ENCODE results near the gene MGRN1. TPM values are rescaled to one million over a fixed set of nuclear protein-coding genes. Genes with fewer than 3 reads are reported as not detected.

Gene MGRN1
- polyA plus RNA-seq, 1 donor from 2014 or later: 35.9 TPM

GRCh38 chr16:4676831-4677230, 52.2 kb downstream of the MGRN1 start:
- H3F3A ChIP-seq (ENCODE audit: insufficient read depth, low read length, poor library complexity, severe bottlenecking): no peaks in the 10 kb centered on the region
- no peaks in the 10 kb centered on the region for H3K79me2 ChIP-seq (replicated peaks; ENCODE audit: insufficient read depth, low read length)
- no peaks in the 10 kb centered on the region for H3K36me3 ChIP-seq (ENCODE audit: insufficient read depth, low read length)
- H3K4me2 ChIP-seq (ENCODE audit: low read length): no peak overlapping the region
- no peaks in the 10 kb centered on the region for H3K27me3 ChIP-seq (ENCODE audit: insufficient read depth, low read depth, low read length)
- H2AFZ ChIP-seq (ENCODE audit: low read depth, low read length): no peak overlapping the region
- H3K4me3 ChIP-seq (ENCODE audit: low read length): no peak overlapping the region
- H3K9ac ChIP-seq (ENCODE audit: low read length): no peak overlapping the region
- no peak overlapping the region for H3K27ac ChIP-seq (ENCODE audit: low read length)
- TF ChIP-seq MXI1 (conservative IDR thresholded peaks at IDR 0.05; ENCODE audit: poor library complexity, severe bottlenecking) (no peak), SMC3 (conservative IDR thresholded peaks at IDR 0.05; ENCODE audit: poor library complexity) (no peak), CTCF (IDR thresholded peaks at IDR 0.05; ENCODE audit: poor library complexity, severe bottlenecking) (no peak), REST (IDR thresholded peaks at IDR 0.05; ENCODE audit: borderline replicate concordance) (no peak), POLR2AphosphoS5 (IDR thresholded peaks at IDR 0.05) (no peak), EZH2 (IDR thresholded peaks at IDR 0.05; ENCODE audit: borderline replicate concordance, insufficient read depth, low read length, poor library complexity, severe bottlenecking) (no peak), EP300 (conservative IDR thresholded peaks at IDR 0.05; ENCODE audit: poor library complexity, severe bottlenecking) (no peak), TAF1 (IDR thresholded peaks at IDR 0.05; ENCODE audit: low read depth) (no peak), RAD21 (conservative IDR thresholded peaks at IDR 0.05) (no peak)
- H4K20me1 ChIP-seq (ENCODE audit: insufficient read depth): no peaks in the 10 kb centered on the region
- no peaks in the 10 kb centered on the region for H3K9me2 ChIP-seq (ENCODE audit: insufficient read depth, low read length)
- no peaks in the 10 kb centered on the region for H3K9me3 ChIP-seq (ENCODE audit: low read length)

GRCh38 chr16:4677390-4677789, 52.8 kb downstream of the MGRN1 start:
- Histone ChIP-seq H3K27me3 (ENCODE audit: insufficient read depth, low read depth, low read length) (no peaks in the 10 kb centered on the region), H3K27ac (ENCODE audit: low read length) (no peak overlapping the region), H3K9me2 (ENCODE audit: insufficient read depth, low read length) (no peaks in the 10 kb centered on the region), H3K36me3 (ENCODE audit: insufficient read depth, low read length) (no peaks in the 10 kb centered on the region), H4K20me1 (ENCODE audit: insufficient read depth) (no peaks in the 10 kb centered on the region), H2AFZ (ENCODE audit: low read depth, low read length) (no peak overlapping the region), H3K79me2 (replicated peaks; ENCODE audit: insufficient read depth, low read length) (no peaks in the 10 kb centered on the region), H3K4me2 (ENCODE audit: low read length) (no peak overlapping the region), H3K9ac (ENCODE audit: low read length) (no peak overlapping the region), H3K4me3 (ENCODE audit: low read length) (no peak overlapping the region), H3F3A (ENCODE audit: insufficient read depth, low read length, poor library complexity, severe bottlenecking) (no peaks in the 10 kb centered on the region), H3K9me3 (ENCODE audit: low read length) (no peaks in the 10 kb centered on the region)
- TF ChIP-seq EP300 (conservative IDR thresholded peaks at IDR 0.05; ENCODE audit: poor library complexity, severe bottlenecking) (no peak), EZH2 (IDR thresholded peaks at IDR 0.05; ENCODE audit: borderline replicate concordance, insufficient read depth, low read length, poor library complexity, severe bottlenecking) (no peak), POLR2AphosphoS5 (IDR thresholded peaks at IDR 0.05) (no peak), REST (IDR thresholded peaks at IDR 0.05; ENCODE audit: borderline replicate concordance) (no peak), RAD21 (conservative IDR thresholded peaks at IDR 0.05) (no peak), TAF1 (IDR thresholded peaks at IDR 0.05; ENCODE audit: low read depth) (no peak), SMC3 (conservative IDR thresholded peaks at IDR 0.05; ENCODE audit: poor library complexity) (no peak), MXI1 (conservative IDR thresholded peaks at IDR 0.05; ENCODE audit: poor library complexity, severe bottlenecking) (no peak), CTCF (IDR thresholded peaks at IDR 0.05; ENCODE audit: poor library complexity, severe bottlenecking) (no peak)

Data from neural cell (in vitro differentiated cells).